Hematopoietic multipotent progenitor cell treated with erythropoietin and hydrocortisone succinate and interleukin-3 and kit ligand, for 4 days (in vitro differentiated cells): ENCODE results near the gene ARFGAP1.
"Not testable (repeated sequence)": the region's sequence is repeated elsewhere in the genome, so short reads cannot be mapped to it uniquely, and the experiment has no call there.

Source experiments
- DNase-seq: peaks from one replicate; pipeline ENCODE4 v3.0.0-alpha.2; 2015

ARFGAP1 gene

GRCh38 chr20:63322146-63322932 lies 49.7 kb downstream of the ARFGAP1 start:
- no peak for DNase-seq

GRCh38 chr20:63322933-63323273 lies 50.3 kb downstream of the ARFGAP1 start:
- no peak for DNase-seq

- DNase-seq: no peak
Measured at GRCh38 chr20:63323357-63323981, 50.9 kb downstream of the ARFGAP1 start.

DNA sequence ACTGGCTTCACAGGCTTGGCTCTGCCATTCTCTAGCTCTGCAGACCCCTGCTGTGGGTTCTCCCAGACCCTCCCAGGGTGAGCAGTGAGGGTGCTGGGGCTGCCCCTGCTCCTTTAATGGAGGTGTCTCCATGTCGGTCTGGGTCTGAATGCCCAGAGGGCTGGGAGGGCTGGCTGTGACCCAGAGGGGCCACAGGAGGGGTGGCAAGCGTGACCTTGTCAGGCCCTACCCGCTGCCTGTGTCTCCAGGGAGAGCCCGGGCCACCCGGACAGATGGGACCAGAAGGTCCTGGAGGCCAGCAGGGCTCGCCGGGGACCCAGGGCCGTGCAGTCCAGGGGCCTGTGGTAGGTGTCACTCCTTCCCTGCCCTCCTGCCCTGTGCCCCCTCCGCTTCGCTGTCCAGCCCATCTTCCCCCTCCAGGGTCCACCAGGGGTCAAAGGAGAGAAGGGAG lies 52.4 kb downstream of the ARFGAP1 start:
- no peak for DNase-seq

- no peak for DNase-seq
Measured at GRCh38 chr20:63325554-63326313, 53.1 kb downstream of the ARFGAP1 start.

- DNase-seq: no peak
Measured at GRCh38 chr20:63326314-63327230, 54.0 kb downstream of the ARFGAP1 start.

- DNase-seq: no peak
Measured at GRCh38 chr20:63327231-63327745, 54.7 kb downstream of the ARFGAP1 start.

GRCh38 chr20:63328026-63328700 lies 55.5 kb downstream of the ARFGAP1 start:
- no peak for DNase-seq

DNA sequence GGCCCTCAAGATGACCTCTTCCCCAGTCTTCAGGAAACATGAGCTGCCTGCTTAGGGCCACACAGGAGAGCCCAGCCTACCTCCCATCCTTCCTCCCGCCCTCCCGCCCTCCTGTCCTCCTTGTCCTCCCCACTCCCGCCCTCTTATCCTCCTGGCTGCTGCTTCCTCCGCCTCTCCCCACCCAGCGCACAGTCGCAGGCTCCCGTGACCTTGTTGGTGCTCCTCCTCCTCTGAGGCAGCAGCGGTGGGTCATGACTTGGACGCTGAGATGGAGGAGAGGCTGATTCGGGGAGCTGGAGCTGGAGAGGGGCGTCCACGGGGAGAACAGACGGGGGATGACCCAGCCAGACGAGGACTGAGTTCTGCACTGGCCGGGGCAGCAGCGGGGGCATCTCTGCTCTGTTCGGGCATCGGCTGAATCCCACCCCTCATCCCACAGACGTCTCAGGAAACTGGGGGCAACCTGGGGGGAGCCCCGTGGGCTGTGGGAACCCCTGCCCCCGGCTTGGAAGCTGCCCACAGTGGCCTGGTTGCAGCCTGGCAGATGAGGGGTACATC lies 56.2 kb downstream of the ARFGAP1 start:
- DNase-seq: no peak

- DNase-seq: no peak
Measured at GRCh38 chr20:63329331-63330083, 56.9 kb downstream of the ARFGAP1 start.

GRCh38 chr20:63330084-63330760 lies 57.6 kb downstream of the ARFGAP1 start:
- DNase-seq: no peak

- no peak for DNase-seq
Measured at GRCh38 chr20:63330940-63331339, 58.3 kb downstream of the ARFGAP1 start.

GRCh38 chr20:63331741-63332400 lies 59.3 kb downstream of the ARFGAP1 start:
- DNase-seq: no peak

DNA sequence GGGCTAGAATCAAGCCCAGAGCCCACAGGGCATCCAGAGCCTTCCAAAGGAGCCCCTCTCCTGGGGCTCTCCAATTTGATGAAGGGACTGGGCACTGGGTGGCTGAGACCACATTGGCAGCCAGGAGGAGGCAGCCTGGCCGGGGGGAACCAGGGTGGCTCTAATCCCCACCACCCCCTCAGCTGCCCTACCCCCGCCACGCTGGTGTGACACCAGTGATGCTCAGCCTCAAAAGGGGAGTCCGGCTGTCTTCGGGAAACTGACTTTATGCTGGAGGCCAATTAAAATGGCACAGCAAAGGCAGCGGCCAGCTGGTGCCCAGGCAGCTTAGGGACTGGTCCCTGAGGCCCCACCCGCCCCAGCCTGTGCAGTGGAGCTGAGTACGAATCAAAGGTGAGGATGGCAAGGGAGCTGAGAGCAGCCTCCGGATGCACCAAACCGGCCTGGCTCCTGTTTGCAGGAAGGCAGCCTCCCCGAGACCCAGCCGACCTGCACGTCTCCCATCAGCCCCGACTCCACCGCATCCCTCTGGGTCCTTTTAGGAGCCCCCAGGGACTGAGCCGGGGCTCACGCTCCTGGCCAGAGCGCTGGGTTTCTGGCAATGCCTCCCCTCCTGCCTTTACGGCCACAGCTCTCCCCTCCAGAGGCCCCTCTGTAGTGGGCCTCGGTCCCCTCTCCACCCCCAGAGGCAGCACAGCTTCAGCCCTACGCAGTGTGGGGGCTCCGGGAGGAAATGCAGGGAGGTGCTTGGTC lies 60.1 kb downstream of the ARFGAP1 start:
- DNase-seq: no peak

DNA sequence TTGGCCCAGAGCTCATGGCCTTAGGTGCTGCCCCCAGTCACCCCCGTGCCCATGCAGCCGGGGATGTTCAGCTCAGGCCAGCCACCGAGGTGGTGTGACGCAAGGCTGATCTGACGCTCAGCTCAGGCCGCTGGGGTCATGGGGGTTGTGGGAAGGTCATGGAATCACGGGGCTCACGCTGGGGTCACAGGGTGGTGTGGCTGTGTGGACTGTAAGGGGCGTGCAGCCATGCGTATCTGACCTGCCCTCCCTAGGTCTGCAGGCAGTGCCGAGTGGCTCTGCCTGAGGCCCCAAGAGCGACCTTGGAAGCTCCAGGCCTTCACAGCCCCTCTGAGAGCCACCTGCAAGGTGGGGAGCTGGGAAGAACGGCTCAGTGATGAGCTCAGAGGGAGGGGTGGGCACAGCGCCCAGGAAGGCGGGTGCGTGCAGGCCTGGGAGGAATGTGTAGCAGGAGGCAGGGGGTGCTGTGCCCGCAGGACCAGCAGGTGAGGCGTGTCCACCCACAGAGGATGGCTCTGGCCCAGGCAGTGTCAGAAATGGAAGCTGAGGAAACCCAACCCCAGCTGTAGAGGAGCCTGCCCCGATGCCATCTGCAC lies 60.7 kb downstream of the ARFGAP1 start:
- no peak for DNase-seq

DNA sequence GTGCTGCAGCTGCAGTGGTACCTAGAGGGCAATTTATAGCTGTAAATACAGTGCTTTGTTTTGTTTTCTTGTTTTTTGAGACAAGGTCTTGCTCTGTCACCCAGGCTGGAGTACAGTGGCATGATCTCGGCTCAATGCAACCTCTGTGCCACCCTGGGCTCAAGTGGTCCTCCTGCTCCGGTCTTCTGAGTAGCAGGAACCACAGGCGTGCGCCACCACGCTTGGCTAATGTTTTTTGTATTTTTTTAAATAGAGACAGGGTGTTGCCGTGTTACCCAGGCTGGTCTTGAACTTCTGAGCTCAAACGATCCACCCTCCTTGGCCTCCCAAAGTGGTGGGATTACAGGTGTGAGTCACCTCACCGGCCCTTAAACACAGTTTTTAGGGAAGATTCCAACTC lies 61.7 kb downstream of the ARFGAP1 start:
- DNase-seq: no peak

DNA sequence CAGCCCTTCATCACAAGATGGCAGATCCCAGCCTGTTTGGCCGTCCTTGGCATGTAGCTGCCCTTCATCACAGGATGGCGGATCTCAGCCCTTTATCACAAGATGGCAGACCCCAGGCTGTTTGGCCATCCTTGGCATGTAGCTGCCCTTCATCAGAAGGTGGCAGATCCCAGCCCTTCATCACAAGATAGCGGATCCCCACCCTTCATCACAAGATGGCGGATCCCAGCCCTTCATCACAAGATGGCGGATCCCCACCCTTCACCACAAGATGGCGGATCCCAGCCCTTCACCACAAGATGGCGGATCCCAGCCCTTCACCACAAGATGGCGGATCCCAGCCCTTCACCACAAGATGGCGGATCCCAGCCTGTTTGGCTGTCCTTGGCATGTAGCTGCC lies 62.4 kb downstream of the ARFGAP1 start:
- DNase-seq: not testable (repeated sequence)

- DNase-seq: no peak
Measured at GRCh38 chr20:63335711-63336110, 63.1 kb downstream of the ARFGAP1 start.
